HG03064 (cell line): ENCODE data around the gene AQP5.

Experiments used
- ATAC-seq: cut with Tn5 transposase; IDR thresholded peaks from one replicate; pipeline ENCODE4 v1.9.1; 2021; ENCODE audit warnings: low read depth; ENCODE audit not compliant: unreplicated experiment

Gene AQP5

GRCh38 chr12:49949866-49950265, 11.8 kb upstream of the AQP5 start:
- ATAC-seq: no peak

- no peak for ATAC-seq
These were observed 11.1 kb upstream of the AQP5 start, which contains the start of gene AQP2 for GRCh38 chr12:49950273-49951251. Gene AQP2 (plus strand): TSS chr12:49950737. CDS start chr12:49950831, 94 bp downstream.

- no peak for ATAC-seq
These were observed 10.0 kb upstream of the AQP5 start for GRCh38 chr12:49951411-49952240.

GRCh38 chr12:49952391-49953055, 9.1 kb upstream of the AQP5 start:
- no peak for ATAC-seq

- ATAC-seq: no peak
These were observed 8.5 kb upstream of the AQP5 start for GRCh38 chr12:49953151-49953550.

- ATAC-seq: no peak
These were observed 7.5 kb upstream of the AQP5 start for GRCh38 chr12:49953961-49954846.

- ATAC-seq: no peak
These were observed 6.5 kb upstream of the AQP5 start for GRCh38 chr12:49954863-49955830.

GRCh38 chr12:49955899-49956662, 5.6 kb upstream of the AQP5 start:
- ATAC-seq: no peak

- ATAC-seq: no peak
These were observed 4.8 kb upstream of the AQP5 start for GRCh38 chr12:49956663-49957569.

- no peak for ATAC-seq
These were observed 4.1 kb upstream of the AQP5 start for GRCh38 chr12:49957570-49957967.

GRCh38 chr12:49959685-49960473, 1.8 kb upstream of the AQP5 start:
- ATAC-seq: no peak

GRCh38 chr12:49960474-49961110, 1.1 kb upstream of the AQP5 start:
- ATAC-seq: no peak

- no peak for ATAC-seq
These were observed 507 bp downstream of the AQP5 start for GRCh38 chr12:49961993-49962764.

GRCh38 chr12:49962861-49963765, 1.4 kb downstream of the AQP5 start:
- ATAC-seq: no peak
